GM12878 (cell line): ENCODE results near the gene TRDN. TPM values are rescaled to one million over a fixed set of nuclear protein-coding genes. Genes with fewer than 3 reads are reported as not detected.

ENCODE experiments used
- ATAC-seq: fragments of 200-7000 bp; cut with Tn5 transposase; 3 replicates; pipeline ENCODE4 v1.9.1; 2020; ENCODE audit warnings: mild to moderate bottlenecking, moderate library complexity
- BruUV-seq: library from RNA; stranded (reverse); fragments of 400-500 nt; replicated peaks from 2 replicates; lab custom pipeline; 2021; lab: Mats Ljungman, UMichigan
- CTCF ChIA-PET: fragments of 300-600 bp; sonication (Branson Sonifier 250); formaldehyde crosslinking; extraction: SDS; loops from one replicate; lab custom pipeline; 2021; ENCODE audit warnings: inconsistent platforms; lab: Yijun Ruan, JAX
- POLR2A ChIA-PET: fragments of 350-600 bp; formaldehyde crosslinking; extraction: SDS; loops from one replicate; lab custom pipeline; 2021; ENCODE audit warnings: inconsistent platforms; lab: Charles Lee
- RAD21 ChIA-PET: fragments of 300-600 bp; sonication (Branson Sonifier 250); formaldehyde crosslinking; loops from one replicate; lab custom pipeline; 2023; ENCODE audit warnings: antibody characterized with exemption; ENCODE audit not compliant: unreplicated experiment; lab: Charles Lee
- SMC1A ChIA-PET: fragments of 300-600 bp; sonication (Branson Sonifier 250); formaldehyde crosslinking; loops from one replicate; lab custom pipeline; 2023; ENCODE audit not compliant: unreplicated experiment, uncharacterized antibody; lab: Charles Lee
- DNase-seq: peaks from one replicate; pipeline ENCODE4 v3.0.0-alpha.2; 2011; ENCODE audit warnings: low read depth, low spot score
- FAIRE-seq: peaks from 3 replicates; lab custom pipeline; 2011; peaks lifted over from hg19 to GRCh38; lab: Jason Lieb, UNC
- H2AFZ ChIP-seq: 2 replicates; pipeline ENCODE4 v1.6.0; 2011; ENCODE audit warnings: low read depth, low read length, control low read depth; ENCODE audit not compliant: control insufficient read depth
- H3K27ac ChIP-seq: 2 replicates; pipeline ENCODE4 v1.5.1; 2011; ENCODE audit warnings: control low read depth; ENCODE audit not compliant: control insufficient read depth, insufficient read depth
- H3K27me3 ChIP-seq, 2 experiments: replicated peaks in 1 of 2; 2 replicates each; pipeline versions ENCODE4 v1.6.0 to v1.6.1; 2011; ENCODE audit warnings: low read length in 1 of 2; ENCODE audit not compliant: control insufficient read depth in 2 of 2, insufficient read depth in 2 of 2
- H3K36me3 ChIP-seq, 2 experiments: 2 replicates each; pipeline ENCODE4 v1.5.1; 2011; ENCODE audit warnings: low read length in 1 of 2; ENCODE audit not compliant: control insufficient read depth in 2 of 2, insufficient read depth in 2 of 2
- H3K4me1 ChIP-seq: 2 replicates; pipeline ENCODE4 v1.6.1; 2011; ENCODE audit warnings: mild to moderate bottlenecking, low read length, moderate library complexity, mixed read lengths; ENCODE audit not compliant: control insufficient read depth, insufficient read depth
- H3K4me2 ChIP-seq: 2 replicates; pipeline ENCODE4 v1.6.0; 2011; ENCODE audit warnings: control low read depth; ENCODE audit not compliant: control insufficient read depth, insufficient read depth
- H3K4me3 ChIP-seq: fragments of 200-600 bp; sonication (generic); 2 replicates; pipeline ENCODE4 v1.5.1; 2016
- H3K79me2 ChIP-seq: 2 replicates; pipeline ENCODE4 v1.6.0; 2011; ENCODE audit warnings: low read length; ENCODE audit not compliant: control insufficient read depth, insufficient read depth
- H3K9ac ChIP-seq: 2 replicates; pipeline ENCODE4 v1.8.0; 2011; ENCODE audit warnings: low read length, control low read depth, mixed read lengths; ENCODE audit not compliant: control insufficient read depth, insufficient read depth
- H3K9me3 ChIP-seq: replicated peaks from 3 replicates; pipeline ENCODE4 v1.5.1; 2011; ENCODE audit warnings: mild to moderate bottlenecking, low read length; ENCODE audit not compliant: control insufficient read depth, insufficient read depth
- H4K20me1 ChIP-seq: 2 replicates; pipeline ENCODE4 v1.6.0; 2011; ENCODE audit not compliant: control insufficient read depth, insufficient read depth
- IRF4 ChIP-seq: IDR thresholded peaks from 2 replicates; pipeline ENCODE4 v1.6.1; 2011; ENCODE audit warnings: low read depth, low read length
- KAT2A ChIP-seq: conservative IDR thresholded peaks from 2 replicates; pipeline ENCODE4 v1.6.1; 2011; ENCODE audit warnings: low read depth, low read length; ENCODE audit not compliant: control insufficient read depth
- MEF2A ChIP-seq: IDR thresholded peaks from 2 replicates; pipeline ENCODE4 v1.6.1; 2011; ENCODE audit warnings: low read depth, mild to moderate bottlenecking, low read length, moderate library complexity; ENCODE audit not compliant: insufficient read depth
- MTA3 ChIP-seq: IDR thresholded peaks from 2 replicates; pipeline ENCODE4 v1.6.1; 2012; ENCODE audit warnings: low read length, inconsistent platforms, borderline replicate concordance
- MXI1 ChIP-seq: fragments of 150-350 bp; IDR thresholded peaks from 2 replicates; pipeline ENCODE4 v1.6.1; 2011; ENCODE audit warnings: low read depth, mild to moderate bottlenecking, inconsistent platforms, low read length, improper control_type of control experiment
- NFYA ChIP-seq: IDR thresholded peaks from 2 replicates; pipeline ENCODE4 v1.6.1; 2011; ENCODE audit warnings: low read depth, mild to moderate bottlenecking, low read length, improper control_type of control experiment, borderline replicate concordance
- SIX5 ChIP-seq: IDR thresholded peaks from 2 replicates; pipeline ENCODE4 v1.6.1; 2011; ENCODE audit warnings: mild to moderate bottlenecking, low read depth, low read length, moderate library complexity; ENCODE audit not compliant: severe bottlenecking
- STAT3 ChIP-seq: IDR thresholded peaks from 2 replicates; pipeline ENCODE4 v1.6.1; 2011; ENCODE audit warnings: low read depth, low read length, improper control_type of control experiment
- SUPT20H ChIP-seq: IDR thresholded peaks from 2 replicates; pipeline ENCODE4 v1.6.1; 2011; ENCODE audit warnings: low read depth, mild to moderate bottlenecking, low read length, moderate library complexity, borderline replicate concordance; ENCODE audit not compliant: control insufficient read depth
- ZNF217 ChIP-seq: fragments of 450-650 bp; IDR thresholded peaks from 2 replicates; pipeline ENCODE4 v1.6.1; 2017; ENCODE audit warnings: antibody characterized with exemption, mild to moderate bottlenecking
- WGBS: methylation state at CpG from one replicate; pipeline ENCODE4 v1.1.6; 2016; ENCODE audit warnings: low lambda C conversion rate; ENCODE audit not compliant: insufficient replicate concordance, insufficient coverage; ENCODE audit errors: missing lambda C conversion rate; 5-methylcytosine and 5-hydroxymethylcytosine counted together
- in situ Hi-C: fragments of 300-500 bp; cut with MboI; formaldehyde crosslinking; loops from 9 replicates; pipeline ENCODE4 v1.14.3; 2018; ENCODE audit warnings: mixed read lengths
- intact Hi-C: fragments of 100-400 bp; cut with micrococcal nuclease; formaldehyde crosslinking; loops from one replicate; pipeline ENCODE4 v1.14.2; 2022; ENCODE audit not compliant: unreplicated experiment
- polyA plus RNA-seq, 11 experiments: library from polyadenylated mRNA; depleted of rRNA in 4 of 11; unstranded in 6 of 11; stranded (reverse) in 5 of 11; fragments of >200 nt; fragmentation: Nextera tagmentation in 4 of 11; fragmentation: Illumina TruSeq in 1 of 11; extraction: Ambion mirVana in 4 of 11; extraction: Trizol in 1 of 11; gene quantifications; 1 replicate in 1 of 11; 2 replicates in 10 of 11; pipeline versions ENCODE4 v1.2.1 to v1.2.3, GENCODE V29; 2011 to 2016; ENCODE audit warnings: inconsistent platforms in 2 of 11, missing spikeins in 2 of 11, low read depth in 1 of 11
- total RNA-seq, 4 experiments: library from RNA; depleted of rRNA in 3 of 4; stranded (reverse); fragments of >200 nt in 3 of 4; fragmentation: Illumina TruSeq in 1 of 4; extraction: Trizol in 1 of 4; gene quantifications; 2 replicates each; pipeline versions ENCODE4 v1.2.1 to v1.2.3, GENCODE V29; 2013 to 2021
- TF ChIP-seq, protein P1 (sequence below), 3 experiments: IDR thresholded peaks in 2 of 3; conservative IDR thresholded peaks in 1 of 3; 2 replicates each; pipeline ENCODE4 v1.5.1; 2011; ENCODE audit warnings: low read depth in 3 of 3, low read length in 3 of 3, mild to moderate bottlenecking in 3 of 3, control low read depth in 2 of 3, moderate library complexity in 2 of 3, inconsistent platforms in 1 of 3, mixed read lengths in 1 of 3; ENCODE audit not compliant: control insufficient read depth in 2 of 3, insufficient read depth in 1 of 3; ENCODE audit errors: extremely low read depth in 1 of 3

The TRDN gene
- total and polyA plus RNA-seq, 10 of the 15 experiments (the other 5 are each of a cell fraction or from before 2014, with no cell fraction given): not detected

DNA sequence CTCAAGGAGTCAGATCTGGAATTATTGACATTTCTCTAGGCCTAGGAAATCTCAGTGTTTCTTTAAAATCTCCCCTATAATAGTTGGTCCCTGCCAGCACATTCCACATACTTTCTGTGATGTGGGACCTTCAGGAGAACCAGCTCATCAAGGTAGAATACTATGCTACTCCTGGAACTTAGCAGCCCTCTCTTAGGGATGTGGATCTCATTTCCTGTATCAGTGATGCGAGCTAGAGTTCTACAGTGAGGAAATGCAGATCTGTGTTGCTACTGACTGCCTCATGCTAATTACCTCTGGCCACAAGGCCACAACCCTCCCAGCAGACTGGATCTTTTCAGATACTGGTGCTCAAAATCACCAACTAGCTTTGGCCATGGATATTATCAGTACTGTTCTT, 446.9 kb downstream of the TRDN start:
- Histone ChIP-seq H3K4me2 (no peak overlapping the region), H3K4me1 (no peaks in the 10 kb centered on the region), H3K4me3 (no peak overlapping the region), H3K36me3 (no peaks in the 10 kb centered on the region), H3K79me2 (no peaks in the 10 kb centered on the region), H3K27ac (no peak overlapping the region), H4K20me1 (no peaks in the 10 kb centered on the region), H2AFZ (no peak overlapping the region), H3K9me3 (no peaks in the 10 kb centered on the region), H3K27me3 (no peaks in the 10 kb centered on the region), H3K9ac (no peak overlapping the region)
- 0% methylated on average over 1 of the region's 1 CpG for WGBS
- BruUV-seq: no TSS peak
- ChIA-PET RAD21 (interaction anchor here (1.2 kb wide), 1 partner anchor 320 kb away, joined by 3 read pairs; no protein-coding TSS in a partner anchor), POLR2A (no interaction called here), SMC1A (interaction anchor here (0.9 kb wide), 1 partner anchor 63 kb away, joined by 3 read pairs; no protein-coding TSS in a partner anchor), CTCF (no interaction called here)
- no peak for DNase-seq
- TF ChIP-seq SIX5 (no peak), MEF2A (no peak), SUPT20H (no peak), MXI1 (no peak), IRF4 (no peak), KAT2A (no peak), NFYA (no peak), MTA3 (no peak), STAT3 (no peak), ZNF217 (no peak)
- TF ChIP-seq, protein P1, sequence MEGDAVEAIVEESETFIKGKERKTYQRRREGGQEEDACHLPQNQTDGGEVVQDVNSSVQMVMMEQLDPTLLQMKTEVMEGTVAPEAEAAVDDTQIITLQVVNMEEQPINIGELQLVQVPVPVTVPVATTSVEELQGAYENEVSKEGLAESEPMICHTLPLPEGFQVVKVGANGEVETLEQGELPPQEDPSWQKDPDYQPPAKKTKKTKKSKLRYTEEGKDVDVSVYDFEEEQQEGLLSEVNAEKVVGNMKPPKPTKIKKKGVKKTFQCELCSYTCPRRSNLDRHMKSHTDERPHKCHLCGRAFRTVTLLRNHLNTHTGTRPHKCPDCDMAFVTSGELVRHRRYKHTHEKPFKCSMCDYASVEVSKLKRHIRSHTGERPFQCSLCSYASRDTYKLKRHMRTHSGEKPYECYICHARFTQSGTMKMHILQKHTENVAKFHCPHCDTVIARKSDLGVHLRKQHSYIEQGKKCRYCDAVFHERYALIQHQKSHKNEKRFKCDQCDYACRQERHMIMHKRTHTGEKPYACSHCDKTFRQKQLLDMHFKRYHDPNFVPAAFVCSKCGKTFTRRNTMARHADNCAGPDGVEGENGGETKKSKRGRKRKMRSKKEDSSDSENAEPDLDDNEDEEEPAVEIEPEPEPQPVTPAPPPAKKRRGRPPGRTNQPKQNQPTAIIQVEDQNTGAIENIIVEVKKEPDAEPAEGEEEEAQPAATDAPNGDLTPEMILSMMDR (IDR thresholded peaks at IDR 0.05 in 2 of 3, conservative IDR thresholded peaks at IDR 0.05 in 1 of 3; ENCODE audit: control insufficient read depth in 2 of 3, extremely low read depth in 1 of 3, insufficient read depth in 1 of 3, low read depth in 3 of 3, low read length in 3 of 3): no peak
- intact Hi-C loops: no loop called here
- no peak for ATAC-seq
- in situ Hi-C loops: no loop called here
- FAIRE-seq: no peak
